Activated CD4-positive, alpha-beta T cell treated with anti-CD3 and anti-CD28 coated beads for 48 hours (primary cell): Measurements from ENCODE around the gene GPR139.

Source experiments
- DNase-seq: peaks from one replicate; pipeline ENCODE4 v3.0.0-alpha.2; 2020

The GPR139 gene

GRCh38 chr16:20051611-20052010, 22.1 kb downstream of the GPR139 start:
- DNase-seq: no peak

- DNase-seq: no peak
Measured at GRCh38 chr16:20051147-20051546, 22.5 kb downstream of the GPR139 start.

- no peak for DNase-seq
Measured at GRCh38 chr16:20049831-20050230, 23.9 kb downstream of the GPR139 start.

- no peak for DNase-seq
Measured at GRCh38 chr16:20045886-20046285, 27.8 kb downstream of the GPR139 start.

- no peak for DNase-seq
Measured at GRCh38 chr16:20042848-20043247, 30.8 kb downstream of the GPR139 start.

GRCh38 chr16:20041924-20042596, 31.6 kb downstream of the GPR139 start:
- no peak for DNase-seq

- no peak for DNase-seq
Measured at GRCh38 chr16:20040011-20040410, 33.7 kb downstream of the GPR139 start.

GRCh38 chr16:20029611-20030010, 44.1 kb downstream of the GPR139 start:
- DNase-seq: no peak

GRCh38 chr16:20026361-20027072, 47.2 kb downstream of the GPR139 start:
- DNase-seq: no peak

- DNase-seq: no peak
Measured at GRCh38 chr16:20023190-20023589, 50.5 kb downstream of the GPR139 start.

GRCh38 chr16:20020976-20021375, 52.7 kb downstream of the GPR139 start:
- DNase-seq: no peak

- DNase-seq: no peak
Measured at GRCh38 chr16:20020083-20020482, 53.6 kb downstream of the GPR139 start.

GRCh38 chr16:20016234-20016633, 57.5 kb downstream of the GPR139 start:
- DNase-seq: no peak

GRCh38 chr16:20004931-20005330, 68.8 kb downstream of the GPR139 start:
- DNase-seq: no peak

- no peak for DNase-seq
Measured at GRCh38 chr16:20002936-20003335, 70.8 kb downstream of the GPR139 start.

GRCh38 chr16:20001856-20002707, 71.6 kb downstream of the GPR139 start:
- DNase-seq: no peak

GRCh38 chr16:19997734-19998133, 76.0 kb downstream of the GPR139 start:
- no peak for DNase-seq

- no peak for DNase-seq
Measured at GRCh38 chr16:19997264-19997663, 76.4 kb downstream of the GPR139 start.

- DNase-seq: no peak
Measured at GRCh38 chr16:19994466-19995170, 79.1 kb downstream of the GPR139 start.

- no peak for DNase-seq
Measured at GRCh38 chr16:19991614-19992013, 82.1 kb downstream of the GPR139 start.

- DNase-seq: no peak
Measured at GRCh38 chr16:19984135-19984534, 89.6 kb downstream of the GPR139 start.
